T-cell (primary cell): ENCODE results near the gene BRSK1. TPM values are rescaled to one million over a fixed set of nuclear protein-coding genes. Genes with fewer than 3 reads are reported as not detected.

Experiments
- ATAC-seq, 4 experiments: fragments of 200-7000 bp in 3 of 4; fragments of 150-1000 bp in 1 of 4; cut with Tn5 transposase; replicated peaks in 1 of 4; 1 replicate in 3 of 4; 2 replicates in 1 of 4; pipeline ENCODE4 v1.10.0; 2021; ENCODE audit warnings: moderate library complexity in 3 of 4, mild to moderate bottlenecking in 2 of 4, moderate number of reproducible peaks in 1 of 4
- CTCF ChIA-PET, 2 donors: fragments of 300-600 bp; sonication (Branson Sonifier 250); formaldehyde crosslinking; loops; one replicate each; lab custom pipeline; 2022; ENCODE audit warnings: antibody characterized with exemption in 2 of 2; lab: Charles Lee
- POLR2A ChIA-PET, 2 donors: fragments of 300-600 bp; sonication (Branson Sonifier 250); formaldehyde crosslinking; loops; one replicate each; lab custom pipeline; 2022; ENCODE audit warnings: antibody characterized with exemption in 2 of 2; lab: Charles Lee
- DNase-seq, 35 experiments: peaks; one replicate each; pipeline versions ENCODE4 v3.0.0 to v3.0.0-alpha.2; 2013 to 2023
- H3K27ac ChIP-seq: one replicate; pipeline ENCODE4 v1.5.1; 2013; ENCODE audit warnings: low read length
- H3K27me3 ChIP-seq, 2 experiments: replicated peaks in 1 of 2; 1 replicate in 1 of 2; 2 replicates in 1 of 2; pipeline versions ENCODE4 v1.6.1 to v1.7.0; 2013; ENCODE audit warnings: low read length in 1 of 2, mixed read lengths in 1 of 2; ENCODE audit not compliant: control insufficient read depth in 2 of 2, insufficient read depth in 2 of 2; ENCODE audit errors: extremely low read depth in 1 of 2
- H3K36me3 ChIP-seq, 2 donors: 1 replicate in 1 of 2; 2 replicates in 1 of 2; pipeline versions ENCODE4 v1.6.1 to v1.7.0; 2013; ENCODE audit warnings: low read length in 1 of 2; ENCODE audit not compliant: control insufficient read depth in 2 of 2, insufficient read depth in 1 of 2; ENCODE audit errors: extremely low read depth in 1 of 2
- H3K4me1 ChIP-seq, 2 experiments: 1 replicate in 1 of 2; 2 replicates in 1 of 2; pipeline versions ENCODE4 v1.6.1 to v1.7.0; 2013; ENCODE audit warnings: low read length in 2 of 2, mixed read lengths in 1 of 2; ENCODE audit not compliant: insufficient read depth in 2 of 2, control insufficient read depth in 1 of 2; ENCODE audit errors: extremely low read depth in 1 of 2
- H3K4me3 ChIP-seq, 2 donors: 1 replicate in 1 of 2; 2 replicates in 1 of 2; pipeline versions ENCODE4 v1.5.1 to v1.7.0; 2013; ENCODE audit warnings: mild to moderate bottlenecking in 2 of 2, low read length in 1 of 2, moderate library complexity in 1 of 2; ENCODE audit not compliant: control insufficient read depth in 1 of 2; ENCODE audit errors: extremely low read depth in 1 of 2
- H3K9me3 ChIP-seq: 2 replicates; pipeline ENCODE4 v1.7.0; 2013
- H3K27ac Mint-ChIP-seq, 2 donors: one replicate each; pipeline ENCODE4 v1.8.0; 2020 to 2021; ENCODE audit warnings: mild to moderate bottlenecking in 2 of 2, mixed read lengths in 2 of 2
- H3K27me3 Mint-ChIP-seq, 2 donors: one replicate each; pipeline ENCODE4 v1.8.0; 2021 to 2022; ENCODE audit warnings: mixed read lengths in 2 of 2
- H3K36me3 Mint-ChIP-seq: one replicate; pipeline ENCODE4 v1.8.0; 2021; ENCODE audit warnings: mixed read lengths
- H3K4me1 Mint-ChIP-seq, 3 donors: one replicate each; pipeline ENCODE4 v1.8.0; 2020 to 2022; ENCODE audit warnings: mixed read lengths in 3 of 3, mild to moderate bottlenecking in 1 of 3
- H3K4me3 Mint-ChIP-seq, 3 donors: one replicate each; pipeline ENCODE4 v1.8.0; 2020 to 2022; ENCODE audit warnings: mild to moderate bottlenecking in 3 of 3, mixed read lengths in 3 of 3, moderate library complexity in 3 of 3
- H3K9me3 Mint-ChIP-seq, 3 donors: one replicate each; pipeline ENCODE4 v1.8.0; 2020 to 2022; ENCODE audit warnings: mixed read lengths in 3 of 3
- WGBS: methylation state at CpG from one replicate; pipeline ENCODE4 v1.1.5; 2013; ENCODE audit warnings: missing lambda C conversion rate; ENCODE audit not compliant: insufficient coverage; 5-methylcytosine and 5-hydroxymethylcytosine counted together
- total RNA-seq, 35 experiments: library from RNA in 6 of 35; stranded (reverse) in 6 of 35; fragments of 120-200 nt in 1 of 35; gene quantifications; one replicate each; pipeline versions ENCODE4 v1.2.1 to v1.2.4 and lab custom pipeline; 2013 to 2026

Gene BRSK1
- total RNA-seq: 1 to 10 TPM; 2.9 to 5.8 (median 3.9) TPM
- total RNA-seq (2013): 2.6 TPM
- total RNA-seq (lab: John Stamatoyannopoulos, UW): 0.88 to 7.5 (median 3.2) reads per million in 29 experiments

- no peaks in the 10 kb centered on the region for H3K9me3 Mint-ChIP-seq
- Histone ChIP-seq H3K9me3 (no peaks in the 10 kb centered on the region), H3K27me3 (peaks cover 0 to 2% of the 10 kb centered on the region in 2 experiments), H3K36me3 (no peaks in the 10 kb centered on the region), H3K4me3 (no peak within 1 kb of the TSS), H3K27ac (no peak within 1 kb of the TSS), H3K4me1 (peaks cover 9 to 41% of the 10 kb centered on the region in 2 experiments)
- H3K4me3 Mint-ChIP-seq: peak within 1 kb of the TSS; percentile 42 to 50 (median 47)
- peak in 27 of 35 experiments; percentile 24 to 60 (median 43) for DNase-seq
- 71% methylated on average over 2 of the region's 44 CpGs for WGBS
- H3K27me3 Mint-ChIP-seq: no peaks in the 10 kb centered on the region
- peaks cover 25 to 36% (median 26%) of the 10 kb centered on the region in 3 donors for H3K4me1 Mint-ChIP-seq
- peak within 1 kb of the TSS; percentile 4 to 77 for H3K27ac Mint-ChIP-seq
- CTCF ChIA-PET: interaction anchor here in 1 of 2 donors (0.6 kb wide), 1 partner anchor 154 kb away, joined by 3 read pairs; no protein-coding TSS in a partner anchor
- no peaks in the 10 kb centered on the region for H3K36me3 Mint-ChIP-seq
- POLR2A ChIA-PET: no interaction called here
- no peak for ATAC-seq
These were observed at the start of gene BRSK1 for GRCh38 chr19:55283548-55284377. BRSK1 (plus strand) TSS chr19:55283997; CDS start chr19:55284443, 446 bp downstream.

DNA sequence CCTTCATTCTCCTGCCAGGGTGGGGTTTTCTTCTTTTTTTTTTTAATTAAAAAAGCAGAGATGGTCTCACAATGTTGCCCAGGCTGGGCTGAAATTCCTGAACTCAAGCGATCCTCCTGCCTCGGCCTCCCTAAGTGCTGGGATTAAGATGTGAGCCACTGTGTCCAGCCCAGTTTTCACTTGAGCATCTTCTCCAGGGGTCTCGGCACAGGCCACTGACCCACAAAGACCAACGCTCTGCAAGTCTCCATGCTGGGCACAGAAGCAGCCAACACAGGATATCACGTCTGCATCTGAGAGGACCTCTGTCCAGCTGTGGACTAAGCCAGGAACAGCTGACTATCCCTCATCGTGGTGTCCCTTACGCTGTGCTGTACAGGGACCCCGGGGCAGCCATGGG lies 45.8 kb upstream of the BRSK1 start:
- H3K27me3 ChIP-seq: no peaks in the 10 kb centered on the region
- CTCF ChIA-PET: no interaction called here
- H3K36me3 ChIP-seq: peaks cover 28 to 92% of the 10 kb centered on the region in 2 donors
- ATAC-seq (no peak), DNase-seq (no peak)
- H3K27ac ChIP-seq: no peak overlapping the region
- Mint-ChIP-seq H3K27ac (no peak overlapping the region), H3K36me3 (peaks cover 52% of the 10 kb centered on the region), H3K9me3 (no peaks in the 10 kb centered on the region), H3K4me1 (peaks cover 0 to 5% (median 0%) of the 10 kb centered on the region in 3 donors), H3K4me3 (no peak overlapping the region), H3K27me3 (no peaks in the 10 kb centered on the region)
- WGBS: 99% methylated on average over 8 of the region's 8 CpGs
- no peaks in the 10 kb centered on the region for H3K9me3 ChIP-seq
- POLR2A ChIA-PET: no interaction called here
- no peaks in the 10 kb centered on the region for H3K4me1 ChIP-seq
- no peak overlapping the region for H3K4me3 ChIP-seq

DNA sequence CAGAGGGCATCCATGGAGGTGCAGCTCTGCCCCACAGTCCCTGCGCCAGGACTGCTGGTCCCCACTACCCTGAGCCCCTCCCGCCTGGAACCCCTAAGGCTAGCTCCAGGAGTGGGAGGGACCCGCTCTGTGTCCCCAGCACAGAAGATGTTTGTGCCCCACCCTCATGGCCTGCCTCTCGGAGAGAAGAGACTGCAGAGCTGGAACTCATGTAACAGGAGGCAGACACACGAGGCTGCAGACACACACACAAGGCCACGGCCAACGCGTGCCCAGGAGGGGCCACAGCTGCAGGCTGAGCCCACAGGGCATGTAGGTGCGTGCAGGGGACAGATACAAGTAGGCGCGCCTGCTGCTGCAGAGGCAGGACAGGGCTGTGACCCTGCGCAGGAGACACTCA lies 44.8 kb upstream of the BRSK1 start:
- H3K4me3 ChIP-seq: no peak overlapping the region
- H3K36me3 Mint-ChIP-seq: peaks cover 47% of the 10 kb centered on the region
- no peak for DNase-seq
- peaks cover 0 to 5% (median 0%) of the 10 kb centered on the region in 3 donors for H3K4me1 Mint-ChIP-seq
- H3K4me3 Mint-ChIP-seq: no peak overlapping the region
- WGBS: 95% methylated on average over 12 of the region's 12 CpGs
- peaks cover 28 to 93% of the 10 kb centered on the region in 2 donors for H3K36me3 ChIP-seq
- no peaks in the 10 kb centered on the region for H3K27me3 Mint-ChIP-seq
- H3K27me3 ChIP-seq: no peaks in the 10 kb centered on the region
- H3K4me1 ChIP-seq: no peaks in the 10 kb centered on the region
- CTCF ChIA-PET: no interaction called here
- POLR2A ChIA-PET: no interaction called here
- ATAC-seq: no peak
- no peak overlapping the region for H3K27ac Mint-ChIP-seq
- no peak overlapping the region for H3K27ac ChIP-seq
- H3K9me3 ChIP-seq: no peaks in the 10 kb centered on the region
- no peaks in the 10 kb centered on the region for H3K9me3 Mint-ChIP-seq

DNA sequence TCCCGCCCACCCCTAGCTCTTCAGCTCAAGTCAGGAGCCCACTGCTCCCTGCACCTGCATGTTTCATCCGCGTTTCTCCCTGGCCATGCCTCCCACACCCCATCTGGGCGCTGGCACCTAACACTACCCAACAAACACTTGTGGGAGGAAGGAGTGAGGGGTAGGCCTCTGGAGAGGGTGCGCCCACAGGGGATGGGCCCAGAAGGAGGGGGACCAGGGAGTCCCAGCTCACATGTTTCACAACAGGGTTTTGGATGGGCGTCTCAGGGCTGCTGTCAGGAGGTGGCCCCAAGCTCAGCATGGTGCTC lies 43.1 kb upstream of the BRSK1 start:
- Mint-ChIP-seq H3K36me3 (peaks cover 40% of the 10 kb centered on the region), H3K4me3 (no peak overlapping the region), H3K27ac (no peak overlapping the region), H3K9me3 (no peaks in the 10 kb centered on the region), H3K27me3 (no peaks in the 10 kb centered on the region), H3K4me1 (peaks cover 0 to 3% (median 2%) of the 10 kb centered on the region in 3 donors)
- H3K36me3 ChIP-seq: peaks cover 33 to 97% of the 10 kb centered on the region in 2 donors
- ChIA-PET POLR2A (no interaction called here), CTCF (no interaction called here)
- H3K27me3 ChIP-seq: no peaks in the 10 kb centered on the region
- H3K27ac ChIP-seq: no peak overlapping the region
- H3K4me3 ChIP-seq: no peak overlapping the region
- ATAC-seq (no peak), DNase-seq (no peak)
- no peaks in the 10 kb centered on the region for H3K9me3 ChIP-seq
- H3K4me1 ChIP-seq: no peaks in the 10 kb centered on the region
- WGBS: 86% methylated on average over 2 of the region's 6 CpGs

GRCh38 chr19:55241143-55241934 lies 42.5 kb upstream of the BRSK1 start:
- H3K27ac ChIP-seq: no peak overlapping the region
- H3K9me3 ChIP-seq: no peaks in the 10 kb centered on the region
- ChIA-PET POLR2A (interaction anchor here in 1 of 2 donors (0.6 kb wide), 1 partner anchor 17 kb away, joined by 12 read pairs; no protein-coding TSS in a partner anchor), CTCF (no interaction called here)
- Mint-ChIP-seq H3K4me1 (peaks cover 0 to 3% (median 2%) of the 10 kb centered on the region in 3 donors), H3K36me3 (peaks cover 37% of the 10 kb centered on the region), H3K4me3 (no peak overlapping the region), H3K9me3 (no peaks in the 10 kb centered on the region), H3K27me3 (no peaks in the 10 kb centered on the region), H3K27ac (no peak overlapping the region)
- 97% methylated on average over 32 of the region's 37 CpGs for WGBS
- H3K4me3 ChIP-seq: no peak overlapping the region
- ATAC-seq (no peak), DNase-seq (no peak)
- peaks cover 33 to 97% of the 10 kb centered on the region in 2 donors for H3K36me3 ChIP-seq
- H3K27me3 ChIP-seq: no peaks in the 10 kb centered on the region
- H3K4me1 ChIP-seq: no peaks in the 10 kb centered on the region

- POLR2A ChIA-PET: no interaction called here
These were observed 41.8 kb upstream of the BRSK1 start for GRCh38 chr19:55241935-55242464.

More at GRCh38 chr19:55241935-55242464, 41.8 kb upstream of the BRSK1 start:
- Histone ChIP-seq H3K27ac (no peak overlapping the region), H3K36me3 (peaks cover 35 to 96% of the 10 kb centered on the region in 2 donors), H3K9me3 (no peaks in the 10 kb centered on the region), H3K27me3 (no peaks in the 10 kb centered on the region), H3K4me1 (no peaks in the 10 kb centered on the region), H3K4me3 (no peak overlapping the region)
- peaks cover 0 to 3% (median 2%) of the 10 kb centered on the region in 3 donors for H3K4me1 Mint-ChIP-seq
- H3K36me3 Mint-ChIP-seq: peaks cover 32% of the 10 kb centered on the region
- 92% methylated on average over 16 of the region's 16 CpGs for WGBS
- no peak overlapping the region for H3K4me3 Mint-ChIP-seq
- no peaks in the 10 kb centered on the region for H3K9me3 Mint-ChIP-seq
- CTCF ChIA-PET: no interaction called here
- DNase-seq (no peak), ATAC-seq (no peak)
- no peaks in the 10 kb centered on the region for H3K27me3 Mint-ChIP-seq
- no peak overlapping the region for H3K27ac Mint-ChIP-seq
